Testis (tissue), 3 donors: ENCODE measurements around the gene ATG5. TPM values are rescaled to one million over a fixed set of nuclear protein-coding genes. Genes with fewer than 3 reads are reported as not detected.
"Not testable (repeated sequence)": the region's sequence is repeated elsewhere in the genome, so short reads cannot be mapped to it uniquely, and the experiment has no call there.

ENCODE experiments used
- DNase-seq: peaks from one replicate; pipeline ENCODE4 v3.0.0-alpha.2; 2019
- H3K27ac ChIP-seq, 2 donors: fragments of 200-600 bp; sonication (generic); one replicate each; pipeline ENCODE4 v1.5.1; 2019
- H3K27me3 ChIP-seq: fragments of 200-600 bp; sonication (generic); one replicate; pipeline ENCODE4 v1.5.1; 2019
- H3K36me3 ChIP-seq: fragments of 200-600 bp; sonication (generic); one replicate; pipeline ENCODE4 v1.5.1; 2017; ENCODE audit warnings: low read depth; ENCODE audit errors: missing control alignments
- H3K4me1 ChIP-seq: fragments of 200-600 bp; sonication (generic); one replicate; pipeline ENCODE4 v1.5.1; 2019
- H3K4me3 ChIP-seq, 2 donors: fragments of 200-600 bp; sonication (generic); one replicate each; pipeline ENCODE4 v1.5.1; 2017 to 2019
- H3K9me3 ChIP-seq: fragments of 200-600 bp; sonication (generic); one replicate; pipeline ENCODE4 v1.5.1; 2017
- POLR2A ChIP-seq: fragments of 450-650 bp; IDR thresholded peaks from one replicate; pipeline ENCODE4 v1.6.1; 2017; ENCODE audit warnings: antibody characterized with exemption, mild to moderate bottlenecking, moderate library complexity
- WGBS, 2 donors: methylation state at CpG; one replicate each; pipeline ENCODE4 v1.1.5; 2018; 5-methylcytosine and 5-hydroxymethylcytosine counted together
- intact Hi-C: fragments of 100-400 bp; cut with DNase I; formaldehyde crosslinking; loops from one replicate; pipeline ENCODE4 v1.15.1; 2023; ENCODE audit warnings: low total_unique reads
- polyA plus RNA-seq: library from polyadenylated mRNA; stranded (reverse); fragments of 350-450 nt; fragmentation: Illumina TruSeq; extraction: RNeasy Lipid Tissue Mini Kit (QIAGEN cat#74804); gene quantifications from one replicate; pipeline ENCODE4 v1.2.3, GENCODE V29; 2014; ENCODE audit warnings: low read depth, low replicate concordance; ENCODE audit not compliant: insufficient read depth
- total RNA-seq, 2 donors: library from RNA; depleted of rRNA; stranded (reverse); fragments of >200 nt; gene quantifications; one replicate each; pipeline ENCODE4 v1.2.3, GENCODE V29; 2016
- TF ChIP-seq, protein P1 (sequence below), 3 experiments: fragments of 450-650 bp in 2 of 3; fragments of 200-600 bp in 1 of 3; sonication (generic) in 1 of 3; IDR thresholded peaks; one replicate each; pipeline ENCODE4 v1.5.1; 2016 to 2019; ENCODE audit warnings: antibody characterized with exemption in 3 of 3, mild to moderate bottlenecking in 2 of 3, moderate library complexity in 1 of 3

The ATG5 gene
- total and polyA plus RNA-seq, 3 donors from 2014 or later = 21.5 to 34.9 (median 27.6) TPM

DNA sequence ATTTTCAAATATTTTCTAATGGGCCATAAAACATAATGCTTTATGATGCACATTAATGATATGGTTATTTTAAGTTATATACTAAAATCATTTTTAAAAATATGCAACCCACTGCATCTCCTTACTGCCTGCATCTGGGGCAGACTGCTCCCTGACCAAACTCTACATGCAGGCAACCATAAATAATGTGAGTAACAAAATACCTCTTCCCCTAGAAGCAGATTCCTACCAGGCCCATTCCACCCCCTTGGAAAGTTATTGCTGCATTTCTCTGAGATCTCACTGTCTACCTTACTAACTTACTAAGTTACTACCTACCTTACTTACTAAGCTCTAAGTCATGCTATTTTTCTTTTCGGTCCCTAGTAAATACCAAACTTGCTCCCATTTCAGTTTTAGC lies 71.8 kb downstream of the ATG5 start:
- intact Hi-C loops = no loop called here
- no peaks in the 10 kb centered on the region for H3K36me3 ChIP-seq
- no peaks in the 10 kb centered on the region for H3K4me1 ChIP-seq
- H3K9me3 ChIP-seq = no peaks in the 10 kb centered on the region
- no peaks in the 10 kb centered on the region for H3K27me3 ChIP-seq
- DNase-seq = no peak
- WGBS, 2 donors = 93 to 100% methylated on average over 1 of the region's 1 CpG
- TF ChIP-seq, protein P1, sequence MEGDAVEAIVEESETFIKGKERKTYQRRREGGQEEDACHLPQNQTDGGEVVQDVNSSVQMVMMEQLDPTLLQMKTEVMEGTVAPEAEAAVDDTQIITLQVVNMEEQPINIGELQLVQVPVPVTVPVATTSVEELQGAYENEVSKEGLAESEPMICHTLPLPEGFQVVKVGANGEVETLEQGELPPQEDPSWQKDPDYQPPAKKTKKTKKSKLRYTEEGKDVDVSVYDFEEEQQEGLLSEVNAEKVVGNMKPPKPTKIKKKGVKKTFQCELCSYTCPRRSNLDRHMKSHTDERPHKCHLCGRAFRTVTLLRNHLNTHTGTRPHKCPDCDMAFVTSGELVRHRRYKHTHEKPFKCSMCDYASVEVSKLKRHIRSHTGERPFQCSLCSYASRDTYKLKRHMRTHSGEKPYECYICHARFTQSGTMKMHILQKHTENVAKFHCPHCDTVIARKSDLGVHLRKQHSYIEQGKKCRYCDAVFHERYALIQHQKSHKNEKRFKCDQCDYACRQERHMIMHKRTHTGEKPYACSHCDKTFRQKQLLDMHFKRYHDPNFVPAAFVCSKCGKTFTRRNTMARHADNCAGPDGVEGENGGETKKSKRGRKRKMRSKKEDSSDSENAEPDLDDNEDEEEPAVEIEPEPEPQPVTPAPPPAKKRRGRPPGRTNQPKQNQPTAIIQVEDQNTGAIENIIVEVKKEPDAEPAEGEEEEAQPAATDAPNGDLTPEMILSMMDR (IDR thresholded peaks at IDR 0.05) = no peak
- TF ChIP-seq POLR2A = no peak
- no peak overlapping the region for H3K4me3 ChIP-seq
- H3K27ac ChIP-seq = no peak overlapping the region

- H3K27ac ChIP-seq = no peak overlapping the region
- H3K27me3 ChIP-seq = no peaks in the 10 kb centered on the region
- no peaks in the 10 kb centered on the region for H3K9me3 ChIP-seq
- 50 to 86% methylated on average over 1 of the region's 1 CpG for WGBS, 2 donors
- H3K4me3 ChIP-seq = no peak overlapping the region
- H3K4me1 ChIP-seq = no peaks in the 10 kb centered on the region
- TF ChIP-seq POLR2A = no peak
- DNase-seq = no peak
- H3K36me3 ChIP-seq = no peaks in the 10 kb centered on the region
- intact Hi-C loops = no loop called here
Observed at GRCh38 chr6:106253172-106253571, 72.4 kb downstream of the ATG5 start.

DNA sequence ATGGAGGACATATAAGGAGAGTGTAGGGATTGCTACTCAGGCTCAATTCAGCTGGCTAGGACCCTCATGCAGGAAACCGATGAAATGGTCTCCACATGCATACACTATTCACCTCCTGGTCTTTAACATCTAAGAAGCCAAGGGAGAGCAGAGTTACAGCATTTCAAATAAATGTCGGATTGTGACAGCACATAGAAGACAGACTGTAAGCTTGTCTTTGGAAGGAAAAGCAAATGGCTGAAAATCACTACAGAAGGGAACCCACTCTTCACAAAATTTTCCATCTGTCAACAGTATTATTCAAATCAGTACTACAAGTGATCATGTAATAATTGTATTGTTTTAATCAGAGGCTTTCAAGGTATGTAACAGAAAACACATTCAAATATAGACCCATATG lies 72.9 kb downstream of the ATG5 start:
- no peak for DNase-seq
- H3K27me3 ChIP-seq = no peaks in the 10 kb centered on the region
- no peak overlapping the region for H3K4me3 ChIP-seq
- intact Hi-C loops = no loop called here
- no peak for TF ChIP-seq POLR2A
- TF ChIP-seq, protein P1 (IDR thresholded peaks at IDR 0.05) = no peak
- H3K27ac ChIP-seq = no peak overlapping the region
- no peaks in the 10 kb centered on the region for H3K9me3 ChIP-seq
- no peaks in the 10 kb centered on the region for H3K4me1 ChIP-seq
- WGBS, 2 donors = 96 to 98% methylated on average over 2 of the region's 2 CpGs
- H3K36me3 ChIP-seq = no peaks in the 10 kb centered on the region

GRCh38 chr6:106251531-106252255 lies 73.9 kb downstream of the ATG5 start:
- H3K36me3 ChIP-seq, H3K9me3 ChIP-seq, H3K27me3 ChIP-seq, intact Hi-C loops, DNase-seq, H3K27ac ChIP-seq, H3K4me3 ChIP-seq, H3K4me1 ChIP-seq: not testable (repeated sequence)
- 74 to 78% methylated on average over 8 of the region's 8 CpGs for WGBS, 2 donors

DNA sequence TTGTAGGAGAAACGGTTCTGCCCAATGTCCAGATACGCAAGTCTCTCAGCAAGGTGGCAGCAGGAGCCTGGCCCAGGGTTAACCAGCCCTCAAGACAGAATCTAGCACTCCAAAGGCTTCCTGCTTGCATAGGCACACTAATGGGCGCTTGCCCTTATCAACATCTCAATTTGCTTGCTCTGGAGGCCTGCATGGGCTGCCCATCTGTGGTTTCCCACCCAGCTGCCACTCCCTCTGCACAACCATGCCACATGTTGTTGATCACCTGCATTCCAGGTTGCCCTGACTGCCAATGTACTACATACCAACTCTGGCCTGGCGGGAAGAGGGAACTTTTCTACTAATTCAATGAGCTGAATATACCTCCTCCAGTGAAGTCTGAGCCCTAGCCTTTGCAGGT lies 74.6 kb downstream of the ATG5 start:
- Histone ChIP-seq H3K4me1 (no peaks in the 10 kb centered on the region), H3K27me3 (no peaks in the 10 kb centered on the region), H3K36me3 (no peaks in the 10 kb centered on the region), H3K9me3 (no peaks in the 10 kb centered on the region), H3K4me3 (no peak overlapping the region), H3K27ac (no peak overlapping the region)
- WGBS, 2 donors = 93 to 98% methylated on average over 4 of the region's 4 CpGs
- no peak for DNase-seq
- intact Hi-C loops = no loop called here
- TF ChIP-seq POLR2A = no peak

GRCh38 chr6:106249658-106250057 lies 75.9 kb downstream of the ATG5 start:
- no peak for DNase-seq
- Histone ChIP-seq H3K36me3 (no peaks in the 10 kb centered on the region), H3K9me3 (no peaks in the 10 kb centered on the region), H3K4me3 (no peak overlapping the region), H3K4me1 (no peaks in the 10 kb centered on the region), H3K27me3 (no peaks in the 10 kb centered on the region), H3K27ac (no peak overlapping the region)
- TF ChIP-seq, protein P1 (IDR thresholded peaks at IDR 0.05) = no peak
- no peak for TF ChIP-seq POLR2A
- WGBS, 2 donors = 63 to 78% methylated on average over 1 of the region's 1 CpG
- intact Hi-C loops = no loop called here
